Loucy (cell line): Measurements from ENCODE around the gene MBD4.

Source experiments
- EZH2phosphoT487 ChIP-seq: fragments of 200-600 bp; IDR thresholded peaks from 2 replicates; pipeline ENCODE4 v1.6.1; 2018; ENCODE audit warnings: antibody characterized with exemption, mild to moderate bottlenecking, moderate library complexity, borderline replicate concordance
- TF ChIP-seq, protein P1 (sequence below): fragments of 200-600 bp; sonication (generic); conservative IDR thresholded peaks from 2 replicates; pipeline ENCODE4 v1.5.1; 2014; ENCODE audit warnings: mild to moderate bottlenecking, antibody characterized with exemption, low read length

DNA sequence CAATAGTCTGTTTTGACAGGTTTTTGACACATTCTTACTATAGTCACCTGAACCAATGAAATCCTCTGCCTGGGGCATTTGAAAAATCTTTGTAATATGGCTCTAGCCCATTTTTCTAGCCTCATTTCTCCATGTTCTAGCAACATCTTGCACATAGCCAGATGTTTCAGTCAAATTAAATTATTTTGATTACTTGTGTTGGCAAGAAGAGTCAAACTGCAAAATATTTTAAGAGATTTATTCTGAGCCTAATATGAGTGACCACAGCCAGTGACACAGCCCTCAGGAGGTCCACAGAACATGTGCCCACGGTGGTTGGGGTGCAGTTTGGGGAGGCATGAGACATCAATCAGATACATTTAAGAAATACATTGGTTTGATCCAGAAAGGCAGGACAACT lies 7.2 kb upstream of the MBD4 start:
- TF ChIP-seq, protein P1, sequence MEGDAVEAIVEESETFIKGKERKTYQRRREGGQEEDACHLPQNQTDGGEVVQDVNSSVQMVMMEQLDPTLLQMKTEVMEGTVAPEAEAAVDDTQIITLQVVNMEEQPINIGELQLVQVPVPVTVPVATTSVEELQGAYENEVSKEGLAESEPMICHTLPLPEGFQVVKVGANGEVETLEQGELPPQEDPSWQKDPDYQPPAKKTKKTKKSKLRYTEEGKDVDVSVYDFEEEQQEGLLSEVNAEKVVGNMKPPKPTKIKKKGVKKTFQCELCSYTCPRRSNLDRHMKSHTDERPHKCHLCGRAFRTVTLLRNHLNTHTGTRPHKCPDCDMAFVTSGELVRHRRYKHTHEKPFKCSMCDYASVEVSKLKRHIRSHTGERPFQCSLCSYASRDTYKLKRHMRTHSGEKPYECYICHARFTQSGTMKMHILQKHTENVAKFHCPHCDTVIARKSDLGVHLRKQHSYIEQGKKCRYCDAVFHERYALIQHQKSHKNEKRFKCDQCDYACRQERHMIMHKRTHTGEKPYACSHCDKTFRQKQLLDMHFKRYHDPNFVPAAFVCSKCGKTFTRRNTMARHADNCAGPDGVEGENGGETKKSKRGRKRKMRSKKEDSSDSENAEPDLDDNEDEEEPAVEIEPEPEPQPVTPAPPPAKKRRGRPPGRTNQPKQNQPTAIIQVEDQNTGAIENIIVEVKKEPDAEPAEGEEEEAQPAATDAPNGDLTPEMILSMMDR = no peak
- TF ChIP-seq EZH2phosphoT487 = no peak
